ENCODE data around the gene MYO9B.
A peak's percentile ranks its signal among the peaks of the same experiment; 100 is the strongest.

The MYO9B gene

DNA sequence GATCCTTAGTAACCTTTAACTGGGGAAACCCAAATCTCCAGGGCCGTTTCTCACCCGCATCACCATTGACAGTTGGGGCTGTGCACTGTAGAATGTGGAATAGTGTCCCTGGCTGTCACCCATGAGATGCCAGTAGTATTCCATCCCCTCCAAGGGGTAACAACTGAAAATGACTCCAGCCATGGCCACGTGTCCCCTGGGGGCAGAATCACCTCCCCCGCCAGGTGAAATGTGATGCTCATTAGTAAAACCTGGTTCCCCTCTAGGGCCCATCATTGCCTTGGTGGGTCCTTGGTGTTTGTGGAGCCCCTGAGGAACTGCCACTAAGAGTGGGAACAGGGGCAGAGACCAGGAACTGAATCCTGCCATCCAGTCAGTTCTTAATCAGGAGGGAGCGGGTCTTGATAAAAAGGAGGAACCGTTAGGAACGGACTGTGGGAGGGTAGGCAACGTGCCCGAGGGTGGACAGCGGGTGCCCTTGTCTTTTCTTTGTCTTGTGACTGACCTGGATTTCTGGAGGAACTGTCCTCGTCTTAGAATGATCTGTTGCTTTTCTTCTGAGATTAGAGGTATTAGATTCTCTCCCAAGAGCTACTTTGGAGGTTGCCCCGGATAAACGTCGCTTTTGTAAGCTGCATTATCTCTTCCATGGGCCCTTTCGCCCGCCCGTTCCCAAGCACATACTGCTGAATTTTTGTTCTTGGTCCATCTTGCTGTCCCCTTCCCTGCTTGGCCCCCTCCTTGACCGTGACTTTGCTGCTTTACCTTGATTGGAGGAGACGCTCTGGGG, 3.5 kb downstream of the MYO9B start:
- H3K4me3 ChIP-seq (replicated peaks; ENCODE audit: low read depth, low read length): peak overlapping the region; percentile 62
- TF ChIP-seq, protein P1, sequence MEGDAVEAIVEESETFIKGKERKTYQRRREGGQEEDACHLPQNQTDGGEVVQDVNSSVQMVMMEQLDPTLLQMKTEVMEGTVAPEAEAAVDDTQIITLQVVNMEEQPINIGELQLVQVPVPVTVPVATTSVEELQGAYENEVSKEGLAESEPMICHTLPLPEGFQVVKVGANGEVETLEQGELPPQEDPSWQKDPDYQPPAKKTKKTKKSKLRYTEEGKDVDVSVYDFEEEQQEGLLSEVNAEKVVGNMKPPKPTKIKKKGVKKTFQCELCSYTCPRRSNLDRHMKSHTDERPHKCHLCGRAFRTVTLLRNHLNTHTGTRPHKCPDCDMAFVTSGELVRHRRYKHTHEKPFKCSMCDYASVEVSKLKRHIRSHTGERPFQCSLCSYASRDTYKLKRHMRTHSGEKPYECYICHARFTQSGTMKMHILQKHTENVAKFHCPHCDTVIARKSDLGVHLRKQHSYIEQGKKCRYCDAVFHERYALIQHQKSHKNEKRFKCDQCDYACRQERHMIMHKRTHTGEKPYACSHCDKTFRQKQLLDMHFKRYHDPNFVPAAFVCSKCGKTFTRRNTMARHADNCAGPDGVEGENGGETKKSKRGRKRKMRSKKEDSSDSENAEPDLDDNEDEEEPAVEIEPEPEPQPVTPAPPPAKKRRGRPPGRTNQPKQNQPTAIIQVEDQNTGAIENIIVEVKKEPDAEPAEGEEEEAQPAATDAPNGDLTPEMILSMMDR (IDR thresholded peaks at IDR 0.05; ENCODE audit: low read length, missing control alignments): no peak
- peak; percentile 24 for DNase-seq (ENCODE audit: low read depth)

DNA sequence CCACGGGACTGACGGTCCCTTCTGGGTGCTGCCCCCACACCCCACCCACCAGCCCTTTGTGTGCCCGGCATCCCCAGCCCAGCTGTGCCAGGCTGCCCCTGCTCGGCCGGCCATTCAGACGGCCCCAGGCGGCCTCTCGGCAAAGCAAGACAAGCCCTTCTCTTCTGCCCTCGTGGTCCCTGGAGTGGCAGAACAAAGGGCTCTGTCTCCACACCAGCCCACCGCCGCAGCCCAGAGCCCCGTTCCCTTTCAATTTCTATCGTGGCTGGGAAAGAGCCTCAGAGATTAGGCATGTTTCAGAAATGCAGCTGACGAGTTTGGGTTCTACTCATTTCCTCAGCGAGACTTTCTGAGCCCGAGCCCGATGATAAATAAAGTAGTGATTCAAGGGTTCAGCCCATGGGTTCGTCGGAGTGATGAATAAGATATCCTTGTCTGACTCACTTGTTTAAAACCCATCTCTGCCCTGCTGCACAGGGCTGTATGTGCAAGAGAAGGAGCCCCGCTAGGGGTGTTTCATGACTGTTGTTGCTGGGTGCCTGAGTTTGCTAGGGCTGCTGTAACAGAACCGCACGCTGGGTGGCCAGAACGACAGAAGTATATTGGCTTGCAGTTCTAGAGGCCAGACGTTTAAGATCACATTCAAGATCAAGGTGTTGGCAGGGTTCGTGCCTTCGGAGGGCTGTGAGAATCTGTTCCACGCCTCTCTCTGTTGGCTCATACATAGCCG, 4.3 kb downstream of the MYO9B start:
- H3K4me3 ChIP-seq (replicated peaks; ENCODE audit: low read depth, low read length): peak overlapping the region; percentile 62
- TF ChIP-seq, protein P1 (IDR thresholded peaks at IDR 0.05; ENCODE audit: low read length, missing control alignments): peak; percentile 84

GRCh38 chr19:17080440-17080801, 4.8 kb downstream of the MYO9B start:
- TF ChIP-seq, protein P1 (IDR thresholded peaks at IDR 0.05; ENCODE audit: low read length, missing control alignments): no peak
- no peak for DNase-seq (ENCODE audit: low read depth)
- peak overlapping the region; percentile 62 for H3K4me3 ChIP-seq (replicated peaks; ENCODE audit: low read depth, low read length)

More for the DNA sequence above, 4.3 kb downstream of the MYO9B start:
- peak; percentile 98 for DNase-seq (ENCODE audit: low read depth)

- TF ChIP-seq, protein P1 (IDR thresholded peaks at IDR 0.05; ENCODE audit: low read length, missing control alignments): no peak
- DNase-seq (ENCODE audit: low read depth): no peak
- no peak overlapping the region for H3K4me3 ChIP-seq (replicated peaks; ENCODE audit: low read depth, low read length)
These were observed 6.4 kb downstream of the MYO9B start for GRCh38 chr19:17081672-17082630.

- H3K4me3 ChIP-seq (replicated peaks; ENCODE audit: low read depth, low read length): no peak overlapping the region
- no peak for DNase-seq (ENCODE audit: low read depth)
- TF ChIP-seq, protein P1 (IDR thresholded peaks at IDR 0.05; ENCODE audit: low read length, missing control alignments): no peak
These were observed 10.5 kb downstream of the MYO9B start for GRCh38 chr19:17086120-17086519.

DNA sequence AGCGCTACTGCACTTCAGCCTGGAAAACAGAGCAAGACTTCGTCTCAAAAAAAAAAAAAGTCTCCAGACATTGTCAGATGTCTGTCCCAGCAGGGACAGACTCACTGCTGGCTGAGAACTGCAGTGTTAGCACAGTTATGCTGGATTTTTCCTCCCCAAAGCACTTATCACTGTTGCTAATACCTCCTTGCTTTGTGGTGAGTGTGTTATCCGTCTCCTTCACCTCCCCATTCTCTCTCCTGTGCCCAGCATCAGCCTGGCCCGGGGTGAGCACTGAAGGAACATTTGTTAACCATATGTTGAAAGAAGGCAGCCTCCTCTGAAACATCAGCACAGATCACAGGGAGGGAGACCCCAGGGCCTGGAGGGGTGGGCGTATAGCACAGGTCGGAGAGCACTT, 11.3 kb downstream of the MYO9B start:
- TF ChIP-seq, protein P1 (IDR thresholded peaks at IDR 0.05; ENCODE audit: low read length, missing control alignments): no peak
- DNase-seq (ENCODE audit: low read depth): no peak
- no peak overlapping the region for H3K4me3 ChIP-seq (replicated peaks; ENCODE audit: low read depth, low read length)

All from fibroblast of pulmonary artery (primary cell).